Heart left ventricle (tissue), 16 donors: ENCODE data around the gene SLC4A4. TPM values are rescaled to one million over a fixed set of nuclear protein-coding genes. Genes with fewer than 3 reads are reported as not detected.

Source experiments
- ATAC-seq, 4 donors: fragments of 200-7000 bp; cut with Tn5 transposase; one replicate each; pipeline ENCODE4 v1.9.1; 2020 to 2022; ENCODE audit warnings: moderate library complexity in 4 of 4, mild to moderate bottlenecking in 3 of 4, moderate number of reproducible peaks in 1 of 4
- DNase-seq, 5 donors: peaks; one replicate each; pipeline ENCODE4 v3.0.0-alpha.2; 2020
- H3K27ac ChIP-seq, 12 donors: fragments of 200-600 bp; sonication (generic) in 4 of 12; one replicate each; pipeline versions ENCODE4 v1.5.0 to v1.8.0; 2016 to 2022; ENCODE audit warnings: mild to moderate bottlenecking in 2 of 12
- H3K27me3 ChIP-seq, 9 donors: fragments of 200-600 bp; sonication (generic) in 2 of 9; one replicate each; pipeline versions ENCODE4 v1.5.1 to v1.8.0; 2016 to 2022; ENCODE audit warnings: mild to moderate bottlenecking in 3 of 9
- H3K36me3 ChIP-seq, 9 donors: fragments of 200-600 bp; sonication (generic) in 2 of 9; one replicate each; pipeline versions ENCODE4 v1.5.0 to v1.8.0; 2018 to 2022; ENCODE audit warnings: mild to moderate bottlenecking in 2 of 9
- H3K4me1 ChIP-seq, 12 donors: fragments of 200-600 bp; sonication (generic) in 4 of 12; one replicate each; pipeline versions ENCODE4 v1.5.0 to v1.8.0; 2016 to 2022; ENCODE audit warnings: mild to moderate bottlenecking in 3 of 12
- H3K4me3 ChIP-seq, 12 donors: fragments of 200-600 bp; sonication (generic) in 4 of 12; one replicate each; pipeline versions ENCODE4 v1.5.0 to v1.8.0; 2017 to 2022; ENCODE audit warnings: mild to moderate bottlenecking in 9 of 12, moderate library complexity in 4 of 12
- H3K9me3 ChIP-seq, 12 donors: fragments of 200-600 bp; sonication (generic) in 4 of 12; one replicate each; pipeline versions ENCODE4 v1.5.0 to v1.8.0; 2016 to 2022; ENCODE audit warnings: mild to moderate bottlenecking in 1 of 12
- POLR2A ChIP-seq, 2 donors: fragments of 450-650 bp; IDR thresholded peaks; one replicate each; pipeline ENCODE4 v1.6.1; 2017; ENCODE audit warnings: antibody characterized with exemption in 2 of 2, mild to moderate bottlenecking in 2 of 2, moderate library complexity in 2 of 2
- WGBS, 4 donors: extraction: QIAGEN DNeasy Blood & Tissue Kit in 2 of 4; methylation state at CpG; one replicate each; pipeline versions ENCODE4 v1.1.5 to v1.1.7; 2013 to 2018; 5-methylcytosine and 5-hydroxymethylcytosine counted together
- intact Hi-C, 10 donors: fragments of 100-400 bp; cut with DNase I; formaldehyde crosslinking; loops; one replicate each; pipeline versions ENCODE4 v1.11.1 to v1.14.2; 2022
- polyA plus RNA-seq, 2 donors: library from polyadenylated mRNA; stranded (reverse); fragments of 200-250 nt; gene quantifications; one replicate each; pipeline ENCODE4 v1.2.3, GENCODE V29; 2013
- total RNA-seq, 9 donors: library from RNA; depleted of rRNA in 2 of 9; stranded (reverse); fragments of >200 nt in 2 of 9; fragmentation: NEBNext Ultra II Directional in 3 of 9; extraction: Animal tissue kit (Norgen Biotek cat#: 25700) in 3 of 9; gene quantifications; one replicate each; pipeline versions ENCODE4 v1.1.0 to v1.2.4, GENCODE V29; 2016 to 2023
- TF ChIP-seq, protein P1 (sequence below), 12 donors: fragments of 200-600 bp; sonication (generic) in 4 of 12; IDR thresholded peaks; one replicate each; pipeline versions ENCODE4 v1.5.0 to v1.8.0; 2018 to 2022; ENCODE audit warnings: antibody characterized with exemption in 12 of 12, mild to moderate bottlenecking in 5 of 12
- donor health status: ischemic (EF 13 %, LVEDD 7.1; RV severe dilation, severe dysfunction).
- donor health status: healthy with polysubstance abuse.
- donor health status: DM: no; HTN: yes; CAD: no.
- donor health status: DM: no; HTN: no; CAD: no.
- donor health status: ischemic (EF 25% LVEDD 6.9; RV normal size, moderate dysfunction).
- donor health status: ischemic (EF 25% LVEDD 5.7; RV mildly dilated, moderate dysfunction).
- donor health status: healthy.
- donor health status: DM: yes; HTN: yes; CAD: no.
- donor health status: ischemic (EF 35%, LVEDD 5.7; RV mildly dilated, moderate dysfunction).
- donor health status: nonischemic (EF 11% LVEDD 7.7; RV severe dilation, severe dysfunction).
- donor health status: DM: yes; HTN: yes; CAD: no.
- donor health status: PGD.
- donor health status: ischemic (EF 29% LVEDD 5.4; RV normal size, mild dysfunction).
- donor health status: nonischemic (EF 23%, LVEDD 6.1; RV moderate dilation, normal function).

Gene SLC4A4
- total and polyA plus RNA-seq, 11 donors: 3.7 to 48.0 (median 17.9) TPM

DNA sequence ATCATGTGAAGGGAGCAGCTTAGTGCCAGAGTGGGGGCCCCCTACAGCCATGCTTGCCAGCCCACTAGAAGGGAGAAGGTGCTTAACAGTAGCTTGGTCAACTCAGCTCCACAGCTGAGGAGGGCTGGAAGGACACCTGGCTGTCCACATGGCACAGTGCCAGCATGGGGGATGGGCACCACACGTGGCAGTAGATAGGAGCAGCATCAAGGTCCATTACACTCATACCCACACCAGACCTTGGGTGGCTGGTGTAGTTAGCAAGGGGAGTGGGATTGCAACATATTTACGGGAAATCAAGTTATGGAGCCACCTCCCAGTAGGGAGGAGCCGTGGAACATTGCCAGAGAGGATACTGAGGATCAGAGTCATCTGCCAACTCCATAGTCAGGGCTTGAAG lies 37.9 kb upstream of the SLC4A4 start:
- TF ChIP-seq POLR2A (IDR thresholded peaks at IDR 0.05): no peak
- TF ChIP-seq, protein P1, sequence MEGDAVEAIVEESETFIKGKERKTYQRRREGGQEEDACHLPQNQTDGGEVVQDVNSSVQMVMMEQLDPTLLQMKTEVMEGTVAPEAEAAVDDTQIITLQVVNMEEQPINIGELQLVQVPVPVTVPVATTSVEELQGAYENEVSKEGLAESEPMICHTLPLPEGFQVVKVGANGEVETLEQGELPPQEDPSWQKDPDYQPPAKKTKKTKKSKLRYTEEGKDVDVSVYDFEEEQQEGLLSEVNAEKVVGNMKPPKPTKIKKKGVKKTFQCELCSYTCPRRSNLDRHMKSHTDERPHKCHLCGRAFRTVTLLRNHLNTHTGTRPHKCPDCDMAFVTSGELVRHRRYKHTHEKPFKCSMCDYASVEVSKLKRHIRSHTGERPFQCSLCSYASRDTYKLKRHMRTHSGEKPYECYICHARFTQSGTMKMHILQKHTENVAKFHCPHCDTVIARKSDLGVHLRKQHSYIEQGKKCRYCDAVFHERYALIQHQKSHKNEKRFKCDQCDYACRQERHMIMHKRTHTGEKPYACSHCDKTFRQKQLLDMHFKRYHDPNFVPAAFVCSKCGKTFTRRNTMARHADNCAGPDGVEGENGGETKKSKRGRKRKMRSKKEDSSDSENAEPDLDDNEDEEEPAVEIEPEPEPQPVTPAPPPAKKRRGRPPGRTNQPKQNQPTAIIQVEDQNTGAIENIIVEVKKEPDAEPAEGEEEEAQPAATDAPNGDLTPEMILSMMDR (IDR thresholded peaks at IDR 0.05): no peak
- peak in 2 of 4 donors; percentile 21 to 40 for ATAC-seq
- Histone ChIP-seq H3K4me1 (peaks cover 0 to 11% (median 0%) of the 10 kb centered on the region in 12 donors), H3K36me3 (no peaks in the 10 kb centered on the region), H3K27me3 (no peaks in the 10 kb centered on the region), H3K27ac (no peak overlapping the region), H3K9me3 (no peaks in the 10 kb centered on the region), H3K4me3 (no peak overlapping the region)
- 52 to 70% (median 65%) methylated on average over 3 of the region's 3 CpGs for WGBS, 4 donors
- intact Hi-C loops: no loop called here
- peak in 2 of 5 donors; percentile 29 to 33 for DNase-seq

DNA sequence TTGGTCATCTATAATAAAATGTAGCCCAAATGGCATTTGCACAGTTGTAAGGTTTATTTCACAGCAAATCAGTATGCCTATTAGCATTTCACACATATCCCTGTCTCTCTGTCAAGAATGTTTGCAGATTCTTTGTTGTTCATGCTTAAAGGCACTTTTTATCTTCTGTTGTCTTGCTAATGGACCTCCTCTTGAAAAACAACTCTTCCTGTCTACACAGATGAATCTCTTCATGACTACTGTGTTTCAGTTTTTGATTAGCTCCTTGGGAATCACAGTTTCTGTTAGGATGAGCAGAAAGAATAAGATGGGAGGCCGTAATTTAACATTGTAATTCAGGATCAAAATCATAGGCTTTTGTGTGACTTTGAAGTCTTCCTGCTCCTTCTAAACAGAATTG lies 35.5 kb upstream of the SLC4A4 start:
- H3K4me3 ChIP-seq: no peak overlapping the region
- DNase-seq (no peak), ATAC-seq (no peak)
- H3K9me3 ChIP-seq: no peaks in the 10 kb centered on the region
- H3K4me1 ChIP-seq: peaks cover 0 to 11% (median 0%) of the 10 kb centered on the region in 12 donors
- no peaks in the 10 kb centered on the region for H3K27me3 ChIP-seq
- no peak for TF ChIP-seq POLR2A (IDR thresholded peaks at IDR 0.05)
- TF ChIP-seq, protein P1 (IDR thresholded peaks at IDR 0.05): no peak
- no peaks in the 10 kb centered on the region for H3K36me3 ChIP-seq
- no peak overlapping the region for H3K27ac ChIP-seq
- 79 to 90% (median 84%) methylated on average over 1 of the region's 1 CpG for WGBS, 4 donors
- intact Hi-C loops: no loop called here

DNA sequence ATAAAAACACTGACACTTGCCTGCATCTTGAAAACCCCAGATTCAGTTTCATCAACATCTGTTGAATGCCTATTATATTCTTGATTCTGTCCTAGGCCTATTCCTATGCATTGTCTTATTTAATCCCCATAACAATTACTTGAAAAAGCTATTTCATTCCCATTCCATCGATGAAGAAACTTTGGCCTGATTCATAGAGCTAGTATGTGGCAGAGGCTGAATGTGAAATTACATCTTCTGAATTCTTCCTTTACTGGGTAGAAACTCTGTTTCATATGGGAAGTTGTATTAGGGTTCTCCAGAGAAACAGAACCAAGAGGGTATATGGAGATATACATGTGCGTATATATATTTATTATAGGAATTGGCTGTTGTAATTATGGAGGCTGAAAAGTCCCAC lies 35.0 kb upstream of the SLC4A4 start:
- no peak overlapping the region for H3K4me3 ChIP-seq
- H3K4me1 ChIP-seq: peaks cover 0 to 11% (median 0%) of the 10 kb centered on the region in 12 donors
- ATAC-seq (no peak), DNase-seq (no peak)
- no peak overlapping the region for H3K27ac ChIP-seq
- H3K9me3 ChIP-seq: no peaks in the 10 kb centered on the region
- no peak for TF ChIP-seq POLR2A (IDR thresholded peaks at IDR 0.05)
- TF ChIP-seq, protein P1 (IDR thresholded peaks at IDR 0.05): no peak
- 84 to 95% (median 91%) methylated on average over 2 of the region's 2 CpGs for WGBS, 4 donors
- H3K36me3 ChIP-seq: no peaks in the 10 kb centered on the region
- intact Hi-C loops: no loop called here
- no peaks in the 10 kb centered on the region for H3K27me3 ChIP-seq

GRCh38 chr4:71304289-71304850 lies 34.5 kb upstream of the SLC4A4 start:
- WGBS, 4 donors: 83 to 93% (median 89%) methylated on average over 2 of the region's 2 CpGs
- intact Hi-C loops: no loop called here
- TF ChIP-seq POLR2A (IDR thresholded peaks at IDR 0.05): no peak
- TF ChIP-seq, protein P1 (IDR thresholded peaks at IDR 0.05): no peak

More at GRCh38 chr4:71304289-71304850, 34.5 kb upstream of the SLC4A4 start:
- Histone ChIP-seq H3K9me3 (no peaks in the 10 kb centered on the region), H3K4me1 (peaks cover 0 to 11% (median 0%) of the 10 kb centered on the region in 12 donors), H3K36me3 (no peaks in the 10 kb centered on the region), H3K27me3 (no peaks in the 10 kb centered on the region), H3K27ac (no peak overlapping the region), H3K4me3 (no peak overlapping the region)
- DNase-seq (no peak), ATAC-seq (no peak)
